GM12878 (cell line): Measurements from ENCODE around the gene PCDHGA4. TPM values are rescaled to one million over a fixed set of nuclear protein-coding genes. Genes with fewer than 3 reads are reported as not detected.
"Not testable (repeated sequence)": the region's sequence is repeated elsewhere in the genome, so short reads cannot be mapped to it uniquely, and the experiment has no call there.

Experiments
- ATAC-seq: fragments of 200-7000 bp; cut with Tn5 transposase; 3 replicates; pipeline ENCODE4 v1.9.1; 2020; ENCODE audit warnings: mild to moderate bottlenecking, moderate library complexity
- BruUV-seq: library from RNA; stranded (reverse); fragments of 400-500 nt; replicated peaks from 2 replicates; lab custom pipeline; 2021; lab: Mats Ljungman, UMichigan
- CTCF ChIA-PET: fragments of 300-600 bp; sonication (Branson Sonifier 250); formaldehyde crosslinking; extraction: SDS; loops from one replicate; lab custom pipeline; 2021; ENCODE audit warnings: inconsistent platforms; lab: Yijun Ruan, JAX
- POLR2A ChIA-PET: fragments of 350-600 bp; formaldehyde crosslinking; extraction: SDS; loops from one replicate; lab custom pipeline; 2021; ENCODE audit warnings: inconsistent platforms; lab: Charles Lee
- RAD21 ChIA-PET: fragments of 300-600 bp; sonication (Branson Sonifier 250); formaldehyde crosslinking; loops from one replicate; lab custom pipeline; 2023; ENCODE audit warnings: antibody characterized with exemption; ENCODE audit not compliant: unreplicated experiment; lab: Charles Lee
- SMC1A ChIA-PET: fragments of 300-600 bp; sonication (Branson Sonifier 250); formaldehyde crosslinking; loops from one replicate; lab custom pipeline; 2023; ENCODE audit not compliant: unreplicated experiment, uncharacterized antibody; lab: Charles Lee
- DNase-seq: peaks from one replicate; pipeline ENCODE4 v3.0.0-alpha.2; 2011; ENCODE audit warnings: low read depth, low spot score
- FAIRE-seq: peaks from 3 replicates; lab custom pipeline; 2011; peaks lifted over from hg19 to GRCh38; lab: Jason Lieb, UNC
- H2AFZ ChIP-seq: 2 replicates; pipeline ENCODE4 v1.6.0; 2011; ENCODE audit warnings: low read depth, low read length, control low read depth; ENCODE audit not compliant: control insufficient read depth
- H3K27ac ChIP-seq: 2 replicates; pipeline ENCODE4 v1.5.1; 2011; ENCODE audit warnings: control low read depth; ENCODE audit not compliant: control insufficient read depth, insufficient read depth
- H3K27me3 ChIP-seq, 2 experiments: replicated peaks in 1 of 2; 2 replicates each; pipeline versions ENCODE4 v1.6.0 to v1.6.1; 2011; ENCODE audit warnings: low read length in 1 of 2; ENCODE audit not compliant: control insufficient read depth in 2 of 2, insufficient read depth in 2 of 2
- H3K36me3 ChIP-seq, 2 experiments: 2 replicates each; pipeline ENCODE4 v1.5.1; 2011; ENCODE audit warnings: low read length in 1 of 2; ENCODE audit not compliant: control insufficient read depth in 2 of 2, insufficient read depth in 2 of 2
- H3K4me1 ChIP-seq: 2 replicates; pipeline ENCODE4 v1.6.1; 2011; ENCODE audit warnings: mild to moderate bottlenecking, low read length, moderate library complexity, mixed read lengths; ENCODE audit not compliant: control insufficient read depth, insufficient read depth
- H3K4me2 ChIP-seq: 2 replicates; pipeline ENCODE4 v1.6.0; 2011; ENCODE audit warnings: control low read depth; ENCODE audit not compliant: control insufficient read depth, insufficient read depth
- H3K4me3 ChIP-seq: fragments of 200-600 bp; sonication (generic); 2 replicates; pipeline ENCODE4 v1.5.1; 2016
- H3K79me2 ChIP-seq: 2 replicates; pipeline ENCODE4 v1.6.0; 2011; ENCODE audit warnings: low read length; ENCODE audit not compliant: control insufficient read depth, insufficient read depth
- H3K9ac ChIP-seq: 2 replicates; pipeline ENCODE4 v1.8.0; 2011; ENCODE audit warnings: low read length, control low read depth, mixed read lengths; ENCODE audit not compliant: control insufficient read depth, insufficient read depth
- H3K9me3 ChIP-seq: replicated peaks from 3 replicates; pipeline ENCODE4 v1.5.1; 2011; ENCODE audit warnings: mild to moderate bottlenecking, low read length; ENCODE audit not compliant: control insufficient read depth, insufficient read depth
- H4K20me1 ChIP-seq: 2 replicates; pipeline ENCODE4 v1.6.0; 2011; ENCODE audit not compliant: control insufficient read depth, insufficient read depth
- CBX5 ChIP-seq: sonication (generic); IDR thresholded peaks from 2 replicates; pipeline ENCODE4 v1.6.1; 2016; ENCODE audit warnings: low read depth, moderate library complexity, mild to moderate bottlenecking, inconsistent platforms
- CTCF ChIP-seq, 3 experiments: IDR thresholded peaks in 2 of 3; conservative IDR thresholded peaks in 1 of 3; 2 replicates each; pipeline ENCODE4 v1.5.1; 2011; ENCODE audit warnings: low read depth in 3 of 3, low read length in 3 of 3, mild to moderate bottlenecking in 3 of 3, control low read depth in 2 of 3, moderate library complexity in 2 of 3, inconsistent platforms in 1 of 3, mixed read lengths in 1 of 3; ENCODE audit not compliant: control insufficient read depth in 2 of 3, insufficient read depth in 1 of 3; ENCODE audit errors: extremely low read depth in 1 of 3
- NRF1 ChIP-seq: conservative IDR thresholded peaks from 2 replicates; pipeline ENCODE4 v1.6.1; 2011; ENCODE audit warnings: mild to moderate bottlenecking, low read depth, low read length, improper control_type of control experiment
- RAD21 ChIP-seq: IDR thresholded peaks from 2 replicates; pipeline ENCODE4 v1.6.1; 2011; ENCODE audit warnings: mild to moderate bottlenecking, low read depth, low read length, moderate library complexity; ENCODE audit not compliant: insufficient read depth
- WGBS: methylation state at CpG from one replicate; pipeline ENCODE4 v1.1.6; 2016; ENCODE audit warnings: low lambda C conversion rate; ENCODE audit not compliant: insufficient replicate concordance, insufficient coverage; ENCODE audit errors: missing lambda C conversion rate; 5-methylcytosine and 5-hydroxymethylcytosine counted together
- in situ Hi-C: fragments of 300-500 bp; cut with MboI; formaldehyde crosslinking; loops from 9 replicates; pipeline ENCODE4 v1.14.3; 2018; ENCODE audit warnings: mixed read lengths
- intact Hi-C: fragments of 100-400 bp; cut with micrococcal nuclease; formaldehyde crosslinking; loops from one replicate; pipeline ENCODE4 v1.14.2; 2022; ENCODE audit not compliant: unreplicated experiment
- polyA plus RNA-seq, 11 experiments: library from polyadenylated mRNA; depleted of rRNA in 4 of 11; unstranded in 6 of 11; stranded (reverse) in 5 of 11; fragments of >200 nt; fragmentation: Nextera tagmentation in 4 of 11; fragmentation: Illumina TruSeq in 1 of 11; extraction: Ambion mirVana in 4 of 11; extraction: Trizol in 1 of 11; gene quantifications; 1 replicate in 1 of 11; 2 replicates in 10 of 11; pipeline versions ENCODE4 v1.2.1 to v1.2.3, GENCODE V29; 2011 to 2016; ENCODE audit warnings: inconsistent platforms in 2 of 11, missing spikeins in 2 of 11, low read depth in 1 of 11
- total RNA-seq, 4 experiments: library from RNA; depleted of rRNA in 3 of 4; stranded (reverse); fragments of >200 nt in 3 of 4; fragmentation: Illumina TruSeq in 1 of 4; extraction: Trizol in 1 of 4; gene quantifications; 2 replicates each; pipeline versions ENCODE4 v1.2.1 to v1.2.3, GENCODE V29; 2013 to 2021

Gene PCDHGA4
- total and polyA plus RNA-seq, 10 of the 15 experiments (the other 5 are each of a cell fraction or from before 2014, with no cell fraction given): 0.09 to 0.17 (median 0.13) TPM; not detected in 3

- intact Hi-C loops, H4K20me1 ChIP-seq, H3K27me3 ChIP-seq, H3K4me2 ChIP-seq, H3K27ac ChIP-seq, RAD21 ChIA-PET, SMC1A ChIA-PET, H3K36me3 ChIP-seq, H3K9me3 ChIP-seq, DNase-seq, H3K9ac ChIP-seq, H3K4me1 ChIP-seq, H3K4me3 ChIP-seq, FAIRE-seq, in situ Hi-C loops, ATAC-seq, POLR2A ChIA-PET, H2AFZ ChIP-seq, BruUV-seq, H3K79me2 ChIP-seq: not testable (repeated sequence)
- 96% methylated on average over 34 of the region's 53 CpGs for WGBS
- CTCF ChIA-PET: interaction anchor here (0.6 to 1.6 kb wide), 6 partner anchors 12 to 169 kb away, joined by 3 to 6 read pairs (median 4); partner anchors contain the start of genes PCDHGA10 and PCDHGA12
Observed at GRCh38 chr5:141394401-141395187, 39.8 kb downstream of the PCDHGA4 start.

- SMC1A ChIA-PET: interaction anchor here (1.3 kb wide), 1 partner anchor 160 kb away, joined by 5 read pairs; no protein-coding TSS in a partner anchor
- H3K4me1 ChIP-seq, in situ Hi-C loops, intact Hi-C loops, H3K4me2 ChIP-seq, H3K27me3 ChIP-seq: not testable (repeated sequence)
- FAIRE-seq (peak; percentile 38), ATAC-seq (peak; percentile 82)
- WGBS: 8% methylated on average over 26 of the region's 43 CpGs
- TF ChIP-seq CTCF (IDR thresholded peaks at IDR 0.05 in 2 of 3, conservative IDR thresholded peaks at IDR 0.05 in 1 of 3; ENCODE audit: control insufficient read depth in 2 of 3, extremely low read depth in 1 of 3, insufficient read depth in 1 of 3, low read depth in 3 of 3, low read length in 3 of 3): peak; percentile 40 to 57 (median 41); a peak in 5 of 6 replicates
- TF ChIP-seq RAD21: peak; percentile 37
- TF ChIP-seq CBX5: peak; percentile 60; the same call in 1 of the 2 replicates
- 0 out of 2 replicates have a peak, but pooled peaks have one; percentile 12 for TF ChIP-seq NRF1
- TF ChIP-seq, all 136 proteins: peak for 4; not testable (repeated sequence) for 132
- DNase-seq, H2AFZ ChIP-seq, H4K20me1 ChIP-seq, H3K27ac ChIP-seq, H3K79me2 ChIP-seq, BruUV-seq, H3K36me3 ChIP-seq, H3K9ac ChIP-seq, POLR2A ChIA-PET: not testable (repeated sequence)
- peaks cover 18% of the 10 kb centered on the region; the same call in 2 of the 3 replicates for H3K9me3 ChIP-seq
- H3K4me3 ChIP-seq: peak within 1 kb of the TSS; percentile 53; the same call in 1 of the 2 replicates
- ChIA-PET RAD21 (interaction anchor here (1.4 kb wide), 1 partner anchor 15 kb away, joined by 4 read pairs; the partner anchor contains the start of gene PCDHGA10), CTCF (interaction anchor here (0.9 to 1.7 kb wide), 10 partner anchors 10 to 166 kb away, joined by 3 to 8 read pairs (median 4); partner anchors contain the start of genes PCDHGA1, PCDHGA10, PCDHGA12 and PCDHGB3)
Observed at GRCh38 chr5:141397756-141398551, 43.1 kb downstream of the PCDHGA4 start, which contains the start of gene PCDHGB5. Gene PCDHGB5 (plus strand): TSS chr5:141397947. CDS start chr5:141398128, 181 bp downstream.
